ENCODE results near the gene PLK5.

PLK5 gene

GRCh38 chr19:1582201-1582600, 58.3 kb downstream of the PLK5 start:
- CTCF ChIA-PET, result no interaction called here
- TF ChIP-seq, protein P1, sequence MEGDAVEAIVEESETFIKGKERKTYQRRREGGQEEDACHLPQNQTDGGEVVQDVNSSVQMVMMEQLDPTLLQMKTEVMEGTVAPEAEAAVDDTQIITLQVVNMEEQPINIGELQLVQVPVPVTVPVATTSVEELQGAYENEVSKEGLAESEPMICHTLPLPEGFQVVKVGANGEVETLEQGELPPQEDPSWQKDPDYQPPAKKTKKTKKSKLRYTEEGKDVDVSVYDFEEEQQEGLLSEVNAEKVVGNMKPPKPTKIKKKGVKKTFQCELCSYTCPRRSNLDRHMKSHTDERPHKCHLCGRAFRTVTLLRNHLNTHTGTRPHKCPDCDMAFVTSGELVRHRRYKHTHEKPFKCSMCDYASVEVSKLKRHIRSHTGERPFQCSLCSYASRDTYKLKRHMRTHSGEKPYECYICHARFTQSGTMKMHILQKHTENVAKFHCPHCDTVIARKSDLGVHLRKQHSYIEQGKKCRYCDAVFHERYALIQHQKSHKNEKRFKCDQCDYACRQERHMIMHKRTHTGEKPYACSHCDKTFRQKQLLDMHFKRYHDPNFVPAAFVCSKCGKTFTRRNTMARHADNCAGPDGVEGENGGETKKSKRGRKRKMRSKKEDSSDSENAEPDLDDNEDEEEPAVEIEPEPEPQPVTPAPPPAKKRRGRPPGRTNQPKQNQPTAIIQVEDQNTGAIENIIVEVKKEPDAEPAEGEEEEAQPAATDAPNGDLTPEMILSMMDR (conservative IDR thresholded peaks at IDR 0.05; ENCODE audit: low read depth), result no peak
- peak overlapping the region; percentile 14 for H3K27ac ChIP-seq
- POLR2A ChIA-PET (ENCODE audit: low non-redundant PET), result interaction anchor here (1.0 kb wide), 1 partner anchor 8 kb away, joined by 3 read pairs; no protein-coding TSS in a partner anchor
- DNase-seq (ENCODE audit: low spot score), result no peak

GRCh38 chr19:1584500-1585242, 60.8 kb downstream of the PLK5 start:
- TF ChIP-seq, protein P1 (conservative IDR thresholded peaks at IDR 0.05; ENCODE audit: low read depth), result no peak
- H3K27ac ChIP-seq, result peak overlapping the region; percentile 27; the same call in 1 of the 2 replicates
- CTCF ChIA-PET, result no interaction called here
- POLR2A ChIA-PET (ENCODE audit: low non-redundant PET), result no interaction called here
- no peak for DNase-seq (ENCODE audit: low spot score)

- TF ChIP-seq, protein P1 (conservative IDR thresholded peaks at IDR 0.05; ENCODE audit: low read depth), result no peak
- POLR2A ChIA-PET (ENCODE audit: low non-redundant PET), result no interaction called here
- H3K27ac ChIP-seq, result peak overlapping the region; percentile 99; the same call in 1 of the 2 replicates
- DNase-seq (ENCODE audit: low spot score), result no peak
- CTCF ChIA-PET, result no interaction called here
These were observed 61.3 kb downstream of the PLK5 start for GRCh38 chr19:1585243-1585580.

All from RWPE1 (cell line).